SJCRH30 (cell line): ENCODE data around the gene RPL41. TPM values are rescaled to one million over a fixed set of nuclear protein-coding genes. Genes with fewer than 3 reads are reported as not detected.
A peak's percentile ranks its signal among the peaks of the same experiment; 100 is the strongest.

ENCODE experiments used
- DNase-seq, 2 experiments: peaks; one replicate each; pipeline ENCODE4 v3.0.0-alpha.2; 2015 to 2020
- H3K27ac ChIP-seq: fragments of 250-450 bp; sonication (Bioruptor Pico); 2 replicates; pipeline ENCODE4 v1.5.1; 2020; ENCODE audit warnings: mild to moderate bottlenecking, moderate library complexity
- H3K27me3 ChIP-seq: fragments of 250-450 bp; sonication (Bioruptor Pico); 2 replicates; pipeline ENCODE4 v1.5.1; 2020; ENCODE audit warnings: mild to moderate bottlenecking, moderate library complexity
- H3K36me3 ChIP-seq: fragments of 250-450 bp; sonication (Bioruptor Pico); 2 replicates; pipeline ENCODE4 v1.5.1; 2020; ENCODE audit warnings: mild to moderate bottlenecking, moderate library complexity
- H3K4me1 ChIP-seq: fragments of 250-450 bp; sonication (Bioruptor Pico); 2 replicates; pipeline ENCODE4 v1.5.1; 2020; ENCODE audit warnings: mild to moderate bottlenecking, moderate library complexity
- H3K4me3 ChIP-seq: fragments of 250-450 bp; sonication (Bioruptor Pico); 2 replicates; pipeline ENCODE4 v1.5.1; 2020; ENCODE audit warnings: mild to moderate bottlenecking, moderate library complexity
- H3K9me3 ChIP-seq: fragments of 250-450 bp; sonication (Bioruptor Pico); replicated peaks from 2 replicates; pipeline ENCODE4 v1.5.1; 2020; ENCODE audit warnings: mild to moderate bottlenecking, moderate library complexity
- total RNA-seq: library from RNA; depleted of rRNA; stranded (reverse); fragments of >200 nt; shearing (Covaris generic); gene quantifications from 2 replicates; pipeline ENCODE4 v1.2.3, GENCODE V29; 2014; rRNA removed

The RPL41 gene
- total RNA-seq, 1 experiment from 2014 or later: 5,661 TPM

- peaks cover 62% of the 10 kb centered on the region for H3K36me3 ChIP-seq
- DNase-seq: no peak
- peaks cover 22% of the 10 kb centered on the region for H3K4me1 ChIP-seq
- no peaks in the 10 kb centered on the region for H3K27me3 ChIP-seq
- no peak overlapping the region for H3K27ac ChIP-seq
- H3K9me3 ChIP-seq: no peaks in the 10 kb centered on the region
- H3K4me3 ChIP-seq: no peak overlapping the region
These were observed 43.8 kb downstream of the RPL41 start for GRCh38 chr12:56160193-56160763.

- H3K4me3 ChIP-seq: no peak overlapping the region
- DNase-seq: no peak
- no peaks in the 10 kb centered on the region for H3K9me3 ChIP-seq
- H3K4me1 ChIP-seq: peaks cover 22% of the 10 kb centered on the region
- peaks cover 63% of the 10 kb centered on the region for H3K36me3 ChIP-seq
- H3K27me3 ChIP-seq: no peaks in the 10 kb centered on the region
- no peak overlapping the region for H3K27ac ChIP-seq
These were observed 44.7 kb downstream of the RPL41 start for GRCh38 chr12:56160894-56161689.

GRCh38 chr12:56161690-56162351 lies 45.4 kb downstream of the RPL41 start:
- no peak for DNase-seq
- Histone ChIP-seq H3K36me3 (peaks cover 66% of the 10 kb centered on the region), H3K4me1 (peaks cover 22% of the 10 kb centered on the region), H3K9me3 (no peaks in the 10 kb centered on the region), H3K4me3 (no peak overlapping the region), H3K27ac (no peak overlapping the region), H3K27me3 (no peaks in the 10 kb centered on the region)

GRCh38 chr12:56162468-56163290 lies 46.2 kb downstream of the RPL41 start:
- Histone ChIP-seq H3K27ac (no peak overlapping the region), H3K4me3 (no peak overlapping the region), H3K27me3 (no peaks in the 10 kb centered on the region), H3K36me3 (peaks cover 73% of the 10 kb centered on the region), H3K9me3 (no peaks in the 10 kb centered on the region), H3K4me1 (peaks cover 19% of the 10 kb centered on the region)
- no peak for DNase-seq

- Histone ChIP-seq H3K36me3 (peaks cover 83% of the 10 kb centered on the region), H3K27me3 (no peaks in the 10 kb centered on the region), H3K4me1 (peaks cover 19% of the 10 kb centered on the region), H3K4me3 (no peak overlapping the region), H3K27ac (no peak overlapping the region), H3K9me3 (no peaks in the 10 kb centered on the region)
- no peak for DNase-seq
These were observed 47.3 kb downstream of the RPL41 start for GRCh38 chr12:56163533-56164344.

GRCh38 chr12:56164345-56164729 lies 47.9 kb downstream of the RPL41 start:
- Histone ChIP-seq H3K27me3 (no peaks in the 10 kb centered on the region), H3K4me1 (peaks cover 19% of the 10 kb centered on the region), H3K36me3 (peaks cover 85% of the 10 kb centered on the region), H3K27ac (no peak overlapping the region), H3K4me3 (no peak overlapping the region), H3K9me3 (no peaks in the 10 kb centered on the region)
- DNase-seq: no peak

- peaks cover 10% of the 10 kb centered on the region for H3K4me1 ChIP-seq
- H3K27ac ChIP-seq: peak overlapping the region; percentile 52
- DNase-seq: peak; percentile 70 to 73
- H3K9me3 ChIP-seq: no peaks in the 10 kb centered on the region
- H3K4me3 ChIP-seq: no peak overlapping the region
- H3K36me3 ChIP-seq: peaks cover 81% of the 10 kb centered on the region
- H3K27me3 ChIP-seq: no peaks in the 10 kb centered on the region
These were observed 48.9 kb downstream of the RPL41 start for GRCh38 chr12:56165369-56165768.

Other genes with a start within 250 kb of the RPL41 start
- 24.0 and 25.6 TPM in 2 replicates for gene PYM1, start 188.7 kb upstream of the RPL41 start, total RNA-seq
- 3.7 and 4.4 TPM in 2 replicates for gene DGKA, start 185.5 kb upstream of the RPL41 start, total RNA-seq
- gene PMEL, start 150.6 kb upstream of the RPL41 start, total RNA-seq: 1.2 and 1.3 TPM in 2 replicates
- 99.6 and 106 TPM in 2 replicates for gene CDK2, start 149.8 kb upstream of the RPL41 start, total RNA-seq
- 59.4 and 61.0 TPM in 2 replicates for gene RAB5B, start 142.6 kb upstream of the RPL41 start, total RNA-seq
- 10.0 and 13.2 TPM in 2 replicates for gene SUOX, start 119.4 kb upstream of the RPL41 start, total RNA-seq
- 1.7 and 2.2 TPM in 2 replicates for gene IKZF4, start 95.6 kb upstream of the RPL41 start, total RNA-seq
- gene RPS26, start 74.7 kb upstream of the RPL41 start, total RNA-seq: 229 and 271 TPM in 2 replicates
- 38.0 and 38.8 TPM in 2 replicates for gene ERBB3, start 36.5 kb upstream of the RPL41 start, total RNA-seq
- 342 and 348 TPM in 2 replicates for gene PA2G4, start 12.1 kb upstream of the RPL41 start, total RNA-seq
- 5.5 and 5.8 TPM in 2 replicates for gene ZC3H10, start 1.6 kb downstream of the RPL41 start, total RNA-seq
- 86.7 and 92.9 TPM in 2 replicates for gene ESYT1, start 11.6 kb downstream of the RPL41 start, total RNA-seq
- gene MYL6B, start 36.0 kb downstream of the RPL41 start, total RNA-seq: 199 and 208 TPM in 2 replicates
- 564 and 633 TPM in 2 replicates for gene MYL6, start 41.7 kb downstream of the RPL41 start, total RNA-seq
- gene SMARCC2, start 72.8 kb downstream of the RPL41 start, total RNA-seq: 57.3 and 60.9 TPM in 2 replicates
- gene RNF41, start 105.3 kb downstream of the RPL41 start, total RNA-seq: 24.3 and 25.7 TPM in 2 replicates
- gene NABP2, start 107.7 kb downstream of the RPL41 start, total RNA-seq: 43.2 and 46.5 TPM in 2 replicates
- not detected in 2 replicates for gene SLC39A5, start 113.4 kb downstream of the RPL41 start, total RNA-seq
- 12.0 and 12.5 TPM in 2 replicates for gene ANKRD52, start 141.8 kb downstream of the RPL41 start, total RNA-seq
- 13.8 and 14.4 TPM in 2 replicates for gene COQ10A, start 150.3 kb downstream of the RPL41 start, total RNA-seq
- gene CS, start 183.7 kb downstream of the RPL41 start, total RNA-seq: 183 and 185 TPM in 2 replicates
- gene CNPY2, start 199.4 kb downstream of the RPL41 start, total RNA-seq: 75.2 and 80.9 TPM in 2 replicates
- gene PAN2, start 217.4 kb downstream of the RPL41 start, total RNA-seq: 25.5 and 27.9 TPM in 2 replicates
- 0.41 TPM in 1 of 2 replicates, not detected in the other for gene IL23A, start 222.3 kb downstream of the RPL41 start, total RNA-seq
- gene STAT2, start 243.5 kb downstream of the RPL41 start, total RNA-seq: 38.8 and 44.0 TPM in 2 replicates
- not detected in 2 replicates for gene APOF, start 246.2 kb downstream of the RPL41 start, total RNA-seq